Right renal cortex interstitium (tissue), 3 donors: ENCODE results near the gene CTBP2. TPM values are rescaled to one million over a fixed set of nuclear protein-coding genes. Genes with fewer than 3 reads are reported as not detected.

ENCODE experiments used
- DNase-seq, 3 donors: peaks; one replicate each; pipeline ENCODE4 v3.0.0-alpha.2; 2013; ENCODE audit warnings: low read depth in 3 of 3, low spot score in 2 of 3
- polyA plus RNA-seq, 3 donors: library from polyadenylated mRNA; unstranded; fragments of 120-200 nt; gene quantifications; one replicate each; pipeline ENCODE4 v1.2.1, GENCODE V29; 2013; ENCODE audit not compliant: insufficient read length in 3 of 3

CTBP2 gene
- polyA plus RNA-seq, 3 donors = 83.7 to 92.7 (median 88.2) TPM

- DNase-seq = no peak
Measured at GRCh38 chr10:125129076-125129458, 31.3 kb downstream of the CTBP2 start.

GRCh38 chr10:125128397-125129075 is 31.8 kb downstream of the CTBP2 start:
- DNase-seq = no peak

GRCh38 chr10:125127986-125128385 is 32.4 kb downstream of the CTBP2 start:
- DNase-seq = no peak

- DNase-seq = no peak
Measured at GRCh38 chr10:125127110-125127509, 33.3 kb downstream of the CTBP2 start.

GRCh38 chr10:125125951-125126735 is 34.2 kb downstream of the CTBP2 start:
- no peak for DNase-seq

- no peak for DNase-seq
Measured at GRCh38 chr10:125124907-125125306, 35.5 kb downstream of the CTBP2 start.

- DNase-seq = no peak
Measured at GRCh38 chr10:125124115-125124487, 36.3 kb downstream of the CTBP2 start.

GRCh38 chr10:125123476-125124114 is 36.8 kb downstream of the CTBP2 start:
- no peak for DNase-seq

- no peak for DNase-seq
Measured at GRCh38 chr10:125122566-125122965, 37.8 kb downstream of the CTBP2 start.

- DNase-seq = no peak
Measured at GRCh38 chr10:125121003-125121402, 39.4 kb downstream of the CTBP2 start.

GRCh38 chr10:125120053-125120710 is 40.2 kb downstream of the CTBP2 start:
- no peak for DNase-seq

- DNase-seq = no peak
Measured at GRCh38 chr10:125118701-125119100, 41.7 kb downstream of the CTBP2 start.

GRCh38 chr10:125118011-125118611 is 42.3 kb downstream of the CTBP2 start:
- DNase-seq = no peak

- no peak for DNase-seq
Measured at GRCh38 chr10:125116652-125117310, 43.6 kb downstream of the CTBP2 start.

GRCh38 chr10:125116041-125116649 is 44.2 kb downstream of the CTBP2 start:
- DNase-seq = no peak

- no peak for DNase-seq
Measured at GRCh38 chr10:125115409-125115808, 45.0 kb downstream of the CTBP2 start.

GRCh38 chr10:125114761-125115391 is 45.5 kb downstream of the CTBP2 start:
- DNase-seq = no peak

GRCh38 chr10:125113691-125114371 is 46.5 kb downstream of the CTBP2 start:
- no peak for DNase-seq
